IPS-18c (cell line): ENCODE results near the gene LACRT.

Experiments
- H3K4me3 ChIP-seq: 2 replicates; pipeline ENCODE4 v1.7.0; 2013; ENCODE audit warnings: low read depth, mild to moderate bottlenecking, low read length, moderate library complexity; ENCODE audit not compliant: insufficient read depth
- H3K9me3 ChIP-seq: one replicate; pipeline ENCODE4 v1.6.1; 2013; ENCODE audit warnings: mild to moderate bottlenecking, low read length, moderate library complexity; ENCODE audit not compliant: control insufficient read depth, insufficient read depth

LACRT gene

DNA sequence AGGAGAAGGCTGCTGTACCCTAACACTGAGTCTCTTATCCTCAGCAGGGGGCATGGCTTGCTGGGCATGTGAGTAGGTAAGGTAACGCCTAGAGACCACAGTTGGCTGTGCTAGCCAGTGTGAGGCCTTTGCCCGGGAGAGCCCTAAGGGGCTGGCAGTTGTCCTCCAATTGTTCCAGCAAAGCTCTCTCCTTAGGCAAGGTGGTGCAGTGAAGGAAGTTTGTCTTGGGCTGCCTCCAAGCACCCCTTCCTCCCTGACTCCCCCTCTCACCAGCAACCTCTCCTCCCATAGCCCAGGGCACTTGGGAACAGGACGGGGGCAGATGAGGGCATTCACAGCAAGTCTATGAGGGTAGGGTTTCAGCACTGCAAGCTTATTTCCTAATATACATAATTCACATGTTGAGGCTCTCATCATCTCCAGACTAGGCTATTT, 23.0 kb downstream of the LACRT start:
- Histone ChIP-seq H3K4me3 (no peak overlapping the region), H3K9me3 (no peaks in the 10 kb centered on the region)

DNA sequence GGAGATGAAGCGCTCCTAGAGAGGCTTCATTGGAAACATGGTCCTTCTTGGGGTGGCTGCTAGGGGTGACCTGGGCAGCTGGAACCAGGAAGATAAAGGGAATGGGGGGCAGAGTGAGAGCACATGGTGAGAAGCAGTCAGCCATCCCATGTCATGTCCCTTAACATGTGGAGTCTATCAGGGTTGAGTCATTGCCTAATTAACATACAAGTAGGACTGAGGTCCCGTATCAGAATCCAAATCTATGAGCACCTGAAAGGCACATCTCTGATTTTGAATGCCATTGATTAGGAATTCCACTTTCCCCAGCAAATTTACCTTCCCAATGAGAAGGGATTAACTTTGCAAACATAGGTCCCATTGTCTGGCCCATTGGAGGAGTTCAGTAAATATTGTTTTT, 25.9 kb downstream of the LACRT start:
- H3K9me3 ChIP-seq, result no peaks in the 10 kb centered on the region

DNA sequence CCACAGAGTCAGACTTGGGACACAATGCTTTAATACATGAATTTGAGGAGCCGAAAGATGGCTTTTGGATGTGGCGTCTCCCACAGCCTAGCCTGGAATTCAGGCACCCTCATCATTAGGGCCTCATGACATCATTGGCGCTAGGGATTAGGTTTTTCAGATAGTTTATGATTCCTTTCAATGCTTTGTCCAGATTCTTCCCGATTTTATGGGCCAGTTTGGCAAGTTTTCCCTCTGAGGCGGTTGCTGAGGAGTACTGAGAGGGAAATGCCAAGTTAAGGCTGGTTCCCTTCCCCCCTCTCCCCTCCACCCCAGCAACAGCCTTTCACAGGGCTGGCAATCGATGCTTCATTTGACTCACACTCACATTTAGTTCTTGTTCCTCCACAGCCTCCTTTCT, 26.5 kb downstream of the LACRT start:
- H3K9me3 ChIP-seq, result no peaks in the 10 kb centered on the region

More for the DNA sequence above, 25.9 kb downstream of the LACRT start:
- no peak overlapping the region for H3K4me3 ChIP-seq

DNA sequence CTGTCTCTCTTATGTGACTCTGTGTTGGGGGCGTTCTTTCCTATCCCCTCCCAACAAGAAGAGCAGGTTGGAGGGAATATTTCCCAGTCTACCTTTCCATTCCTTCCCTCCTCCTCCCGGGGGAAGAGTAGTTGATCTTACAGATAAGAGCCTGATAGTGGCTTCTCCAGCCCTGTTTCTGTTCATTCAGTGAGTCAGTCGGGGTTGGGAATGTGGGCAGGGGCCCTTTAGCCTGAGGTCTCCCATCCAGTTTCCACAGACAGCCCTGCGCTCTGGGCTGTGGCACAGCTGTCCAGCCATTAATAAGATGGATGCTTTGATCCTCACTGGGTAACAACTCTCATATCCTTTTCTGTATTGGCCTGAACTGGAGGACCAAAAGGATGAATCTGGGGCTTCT, 28.1 kb downstream of the LACRT start:
- no peak overlapping the region for H3K4me3 ChIP-seq
- no peaks in the 10 kb centered on the region for H3K9me3 ChIP-seq

More for the DNA sequence above, 26.5 kb downstream of the LACRT start:
- H3K4me3 ChIP-seq, result no peak overlapping the region

DNA sequence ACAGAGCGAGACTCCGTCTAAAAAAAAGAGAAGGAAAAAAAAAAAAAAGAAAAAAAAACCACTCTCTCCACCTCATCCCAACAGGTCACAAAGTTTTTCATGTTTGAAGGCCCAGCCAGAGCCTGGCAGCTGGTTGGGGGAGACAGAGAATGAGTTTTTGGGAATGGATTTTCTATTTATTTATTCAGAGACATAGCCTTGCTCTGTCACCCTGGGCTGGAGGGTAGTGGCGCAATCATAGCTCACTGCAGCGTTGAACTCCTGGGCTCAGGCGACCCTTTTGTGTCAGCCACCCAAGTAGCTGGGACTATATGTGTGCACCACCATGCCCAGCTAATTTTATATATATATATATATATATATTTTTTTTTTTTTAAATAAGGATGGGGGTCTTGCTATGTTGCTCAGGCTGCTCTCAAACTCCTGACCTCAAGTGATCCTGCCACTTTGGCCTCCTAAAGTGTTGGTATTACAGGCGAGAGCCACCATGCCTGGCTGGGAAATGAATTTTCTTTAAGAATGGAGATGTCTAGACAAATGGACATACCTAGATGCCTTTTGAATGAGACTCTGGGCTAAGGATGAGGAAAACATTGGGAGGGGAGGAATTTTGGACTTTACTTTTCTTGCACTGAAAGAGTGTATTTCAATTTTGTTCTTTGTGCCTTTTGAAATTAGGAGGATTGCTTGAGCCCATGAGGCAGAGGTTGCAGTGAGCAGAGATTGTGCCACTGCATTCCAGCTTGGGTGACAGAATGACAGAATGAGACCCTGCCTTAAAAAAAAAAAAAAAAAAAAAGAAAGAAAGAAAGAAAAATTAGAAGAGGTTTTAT, 29.3 kb downstream of the LACRT start:
- Histone ChIP-seq H3K4me3 (no peak overlapping the region), H3K9me3 (no peaks in the 10 kb centered on the region)

GRCh38 chr12:54604436-54604835, 30.3 kb downstream of the LACRT start:
- H3K4me3 ChIP-seq, result no peak overlapping the region
- H3K9me3 ChIP-seq, result no peaks in the 10 kb centered on the region

GRCh38 chr12:54603872-54604271, 30.8 kb downstream of the LACRT start:
- Histone ChIP-seq H3K4me3 (no peak overlapping the region), H3K9me3 (no peaks in the 10 kb centered on the region)

- no peak overlapping the region for H3K4me3 ChIP-seq
- H3K9me3 ChIP-seq, result no peaks in the 10 kb centered on the region
These were observed 31.4 kb downstream of the LACRT start for GRCh38 chr12:54603173-54603814.

- no peak overlapping the region for H3K4me3 ChIP-seq
- no peaks in the 10 kb centered on the region for H3K9me3 ChIP-seq
These were observed 32.0 kb downstream of the LACRT start for GRCh38 chr12:54602661-54603060.

GRCh38 chr12:54601841-54602240, 32.9 kb downstream of the LACRT start:
- no peak overlapping the region for H3K4me3 ChIP-seq
- H3K9me3 ChIP-seq, result no peaks in the 10 kb centered on the region

DNA sequence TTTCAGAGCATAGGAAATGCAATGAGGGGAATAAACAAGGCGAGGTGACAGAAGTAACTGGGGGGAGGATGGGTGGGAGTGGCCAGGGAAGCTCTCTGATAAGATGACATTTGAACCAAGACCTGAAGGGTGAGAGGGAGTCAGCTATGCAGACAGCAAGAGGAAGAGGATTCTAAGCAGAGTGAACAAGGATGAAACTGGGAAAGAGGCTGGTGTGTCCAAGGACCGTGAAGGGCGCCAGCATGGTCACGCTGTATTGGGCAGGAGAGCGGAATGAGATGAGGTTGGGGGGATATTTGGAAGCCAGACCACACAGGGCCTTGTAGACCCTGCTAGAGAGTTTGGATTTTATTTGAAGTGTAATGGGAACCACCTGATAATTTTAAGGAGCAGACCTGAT, 35.7 kb downstream of the LACRT start:
- no peak overlapping the region for H3K4me3 ChIP-seq

GRCh38 chr12:54596526-54596946, 38.2 kb downstream of the LACRT start:
- no peaks in the 10 kb centered on the region for H3K9me3 ChIP-seq
- no peak overlapping the region for H3K4me3 ChIP-seq

More for the DNA sequence above, 35.7 kb downstream of the LACRT start:
- no peaks in the 10 kb centered on the region for H3K9me3 ChIP-seq

DNA sequence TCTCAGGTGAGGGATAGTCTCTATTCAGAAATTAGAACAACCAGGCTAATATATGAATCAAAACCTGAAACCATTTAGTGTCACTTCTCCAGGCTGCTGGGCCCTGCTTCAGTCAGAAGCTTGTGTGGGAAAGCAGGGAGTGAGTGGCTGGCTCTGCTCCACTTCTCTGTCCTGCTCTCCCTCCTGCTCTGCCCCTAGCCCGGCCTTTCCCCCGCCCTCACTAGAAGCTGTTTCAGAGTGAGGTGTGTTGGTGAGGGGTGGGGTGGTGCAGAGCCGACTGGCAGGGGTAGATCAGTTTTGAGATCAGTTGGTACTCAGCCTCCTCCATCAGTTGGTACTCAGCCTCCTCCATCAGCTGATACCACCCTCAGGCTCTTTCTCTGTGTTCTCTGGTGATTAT, 39.2 kb downstream of the LACRT start:
- no peaks in the 10 kb centered on the region for H3K9me3 ChIP-seq
- no peak overlapping the region for H3K4me3 ChIP-seq

DNA sequence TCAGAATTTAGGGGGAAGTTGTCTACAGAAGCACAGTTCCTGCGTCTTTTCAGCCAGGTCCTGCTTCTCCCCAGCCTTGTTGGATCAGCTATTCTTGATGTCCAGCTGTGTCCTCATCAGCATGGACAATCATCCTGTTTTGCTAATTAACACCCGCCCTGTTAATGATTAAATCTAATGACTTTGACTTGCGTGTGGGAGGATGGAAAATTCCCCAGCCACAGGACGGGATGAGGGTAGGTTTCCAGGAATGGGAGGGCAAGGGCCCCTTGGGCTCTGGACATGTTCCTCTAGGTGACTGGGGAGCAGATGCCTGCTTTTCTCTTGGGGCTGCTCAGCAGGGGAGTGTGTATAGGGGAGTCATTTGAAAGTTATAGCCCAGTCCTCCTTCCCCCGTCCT, 41.0 kb downstream of the LACRT start:
- Histone ChIP-seq H3K4me3 (no peak overlapping the region), H3K9me3 (no peaks in the 10 kb centered on the region)

DNA sequence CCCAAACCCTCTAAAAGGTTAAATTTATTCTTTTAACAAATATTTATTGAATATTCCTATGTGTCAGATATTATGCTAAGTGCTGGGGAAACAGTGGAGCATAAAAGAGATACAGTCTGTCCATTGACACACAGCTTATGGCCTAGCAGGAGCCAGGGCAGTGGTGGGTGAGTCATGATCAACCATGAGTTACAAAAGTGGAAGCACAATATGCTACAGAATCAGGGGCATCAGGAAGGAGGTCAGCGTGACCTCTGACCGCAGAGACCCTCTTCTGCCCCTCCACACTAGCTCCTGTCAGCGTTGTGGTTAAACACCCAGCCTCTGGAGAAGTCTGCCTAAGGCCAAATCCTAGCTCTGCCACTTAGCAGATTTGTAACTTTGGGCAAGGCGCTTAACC, 41.6 kb downstream of the LACRT start:
- Histone ChIP-seq H3K9me3 (no peaks in the 10 kb centered on the region), H3K4me3 (no peak overlapping the region)

DNA sequence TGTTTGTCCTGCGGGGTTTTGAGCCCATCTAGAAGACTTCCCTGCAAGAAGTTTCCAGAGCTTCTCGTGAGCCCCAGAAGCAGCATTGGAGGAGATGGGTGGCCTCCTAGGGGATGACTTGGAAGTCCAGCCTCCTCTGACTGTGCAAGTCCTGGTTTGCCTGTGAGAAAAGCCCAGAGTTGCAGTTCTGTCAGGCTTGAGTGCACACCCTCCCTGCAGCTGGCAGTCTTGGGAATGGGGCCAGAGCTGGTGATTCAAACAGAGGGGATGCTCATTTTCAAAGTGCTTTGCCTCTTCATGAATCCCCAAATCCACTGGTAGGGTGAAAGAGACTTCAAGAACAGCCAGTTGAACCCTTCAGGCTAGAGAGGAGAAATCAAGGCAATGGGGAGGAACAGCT, 42.4 kb downstream of the LACRT start:
- Histone ChIP-seq H3K4me3 (no peak overlapping the region), H3K9me3 (no peaks in the 10 kb centered on the region)

- Histone ChIP-seq H3K4me3 (no peak overlapping the region), H3K9me3 (no peaks in the 10 kb centered on the region)
These were observed 43.6 kb downstream of the LACRT start for GRCh38 chr12:54590978-54591591.

DNA sequence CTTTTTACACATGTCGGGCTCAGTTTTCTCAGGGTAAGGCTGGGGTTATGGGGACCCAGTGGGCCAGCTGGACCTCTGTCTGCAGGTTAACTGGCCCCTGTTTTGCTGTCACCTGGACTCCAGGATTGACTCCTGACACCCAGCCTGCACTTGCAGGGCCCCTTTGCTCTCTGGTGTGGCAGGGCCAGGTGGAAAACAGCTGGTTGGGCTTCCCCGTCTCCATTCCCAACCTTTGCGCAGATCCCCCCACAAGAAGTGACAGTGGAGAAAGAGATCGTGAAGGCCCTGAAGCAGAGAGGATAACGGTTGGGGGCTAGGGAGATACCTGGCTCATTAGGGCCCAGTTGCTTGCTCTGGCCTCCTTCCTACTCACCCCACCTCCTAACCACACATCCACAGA, 44.7 kb downstream of the LACRT start:
- no peak overlapping the region for H3K4me3 ChIP-seq
- no peaks in the 10 kb centered on the region for H3K9me3 ChIP-seq
